HG03066 (cell line): ENCODE data around the gene PLEKHS1.
"Not testable (repeated sequence)": the region's sequence is repeated elsewhere in the genome, so short reads cannot be mapped to it uniquely, and the experiment has no call there.

ENCODE experiments used
- ATAC-seq: cut with Tn5 transposase; IDR thresholded peaks from one replicate; pipeline ENCODE4 v1.9.1; 2021; ENCODE audit warnings: low read depth; ENCODE audit not compliant: unreplicated experiment

The PLEKHS1 gene

DNA sequence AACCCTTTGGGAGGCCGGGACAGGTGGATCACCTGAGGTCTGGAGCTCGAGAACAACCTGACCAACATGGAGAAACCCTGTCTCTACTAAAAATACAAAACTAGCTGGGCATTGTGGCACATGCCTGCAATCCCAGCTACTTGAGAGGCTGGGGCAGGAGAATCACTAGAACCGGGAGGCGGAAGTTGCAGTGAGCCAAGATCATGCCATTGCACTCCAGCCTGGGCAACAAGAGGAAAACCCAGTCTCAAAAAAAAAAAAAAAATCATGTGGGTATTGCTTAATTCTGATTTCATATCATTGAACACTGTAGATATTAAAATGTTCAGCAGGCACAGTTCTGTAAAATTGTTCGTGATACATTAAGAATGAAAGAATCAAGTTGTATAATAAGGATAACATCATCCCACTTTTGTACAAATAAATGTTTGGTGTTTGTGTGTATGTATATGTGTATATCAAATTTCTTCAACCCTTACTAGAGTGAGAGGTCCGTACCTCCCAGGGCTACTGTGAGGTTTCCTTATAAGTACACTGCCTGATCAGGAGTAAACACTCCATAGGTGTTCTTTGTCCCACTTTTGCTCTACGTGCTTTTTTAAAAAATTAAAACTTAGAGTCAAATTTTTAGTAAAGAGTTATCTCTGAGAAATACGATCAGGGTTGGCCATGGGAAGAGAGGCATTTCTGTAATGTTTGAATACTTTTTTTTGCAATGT lies 31.7 kb downstream of the PLEKHS1 start:
- no peak for ATAC-seq

DNA sequence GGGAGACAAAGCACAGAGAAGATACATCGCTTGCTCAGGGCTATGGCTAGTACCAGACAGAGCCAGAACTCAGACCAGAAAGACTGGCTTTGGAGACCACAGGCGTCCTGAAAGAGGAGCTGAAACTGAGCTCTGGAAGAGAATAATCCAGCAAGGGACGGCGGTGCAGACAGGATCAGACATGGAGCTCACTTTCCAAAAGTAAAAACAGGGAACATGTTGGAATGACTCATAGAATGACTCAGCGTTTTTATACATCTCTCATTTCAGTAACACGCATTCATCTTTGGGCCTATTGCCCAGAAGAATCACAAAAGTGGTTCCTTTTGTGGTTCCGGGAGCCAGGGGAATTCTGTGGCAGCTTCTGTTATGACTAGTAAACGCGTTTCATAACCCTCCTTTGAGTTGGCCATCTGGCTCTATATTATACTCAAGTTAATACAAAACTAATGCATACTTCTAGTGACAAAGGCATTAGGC lies 37.2 kb downstream of the PLEKHS1 start:
- peak; percentile 72 for ATAC-seq

DNA sequence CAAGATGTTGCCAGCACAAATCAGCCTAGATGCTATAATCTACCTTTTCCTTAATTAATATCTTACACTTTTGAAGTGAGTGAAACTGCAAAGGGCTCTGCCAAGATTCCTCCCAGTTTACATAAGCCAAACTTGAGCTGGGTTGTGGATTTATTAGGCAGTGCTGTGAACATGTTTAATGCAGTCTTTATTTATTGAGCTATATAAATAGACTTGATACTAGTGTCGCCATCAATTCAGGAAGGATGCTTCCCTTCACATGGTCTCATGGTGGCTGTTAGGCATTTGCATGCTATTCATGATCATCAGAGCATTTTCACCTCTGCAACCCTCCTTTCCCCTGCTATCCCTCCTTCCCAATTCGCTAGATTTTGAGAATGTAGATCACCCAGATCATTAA lies 40.2 kb downstream of the PLEKHS1 start:
- no peak for ATAC-seq

DNA sequence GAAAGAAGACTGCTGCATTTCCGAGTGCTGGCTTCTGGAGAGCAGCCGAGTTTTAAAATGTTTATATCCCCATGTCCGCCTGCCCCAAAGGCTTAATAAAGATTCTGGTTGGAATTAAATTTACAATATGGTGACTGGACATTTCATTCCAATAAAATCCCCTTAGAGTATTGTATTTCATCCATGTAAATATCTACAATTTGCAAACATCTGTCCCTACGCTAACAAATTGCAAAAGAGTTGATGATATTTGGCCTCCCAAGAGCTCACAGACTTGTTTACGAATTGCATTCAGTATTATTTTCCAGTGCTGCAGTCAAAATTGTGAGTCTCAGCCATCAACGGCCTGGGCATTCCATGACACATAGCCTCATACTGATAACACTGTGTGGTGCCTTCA lies 50.1 kb downstream of the PLEKHS1 start:
- ATAC-seq, result no peak

DNA sequence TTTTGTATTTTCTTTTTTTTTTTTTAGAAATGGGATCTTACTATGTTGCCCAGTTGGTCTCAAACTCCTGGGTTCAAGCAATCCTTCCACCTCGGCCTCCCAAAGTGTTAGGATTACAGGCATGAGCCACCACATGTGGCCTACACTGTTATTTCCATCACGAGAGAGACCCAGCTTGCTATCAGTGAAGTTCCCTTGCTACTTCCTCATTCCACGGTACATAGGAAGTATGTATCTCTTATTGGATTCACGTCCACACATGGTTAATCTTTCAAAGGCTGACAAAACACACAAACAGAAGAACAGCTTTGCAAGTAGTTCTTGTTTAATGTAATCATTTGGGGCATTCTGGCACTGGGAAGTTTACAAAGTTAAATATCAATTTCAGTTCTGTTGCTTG lies 51.5 kb downstream of the PLEKHS1 start:
- ATAC-seq, result no peak

DNA sequence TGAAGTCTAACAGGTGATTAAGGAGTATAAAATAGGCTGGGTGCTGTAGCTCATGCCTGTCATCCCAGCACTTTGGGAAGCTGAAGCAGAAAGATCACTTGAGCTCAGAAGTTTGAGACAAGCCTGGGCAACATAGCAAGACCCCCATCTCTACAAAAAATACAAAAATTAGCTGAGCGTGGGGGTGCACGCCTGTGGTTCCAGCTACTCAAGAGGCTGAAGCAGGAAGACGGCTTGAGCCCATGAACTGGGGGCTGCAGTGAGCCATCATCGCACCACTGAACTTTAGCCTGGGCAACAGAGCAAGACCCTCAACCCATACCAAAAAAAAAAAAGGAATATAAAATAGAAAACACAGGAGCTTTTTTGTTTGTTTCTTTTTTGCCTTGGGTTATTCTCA lies 55.0 kb downstream of the PLEKHS1 start:
- no peak for ATAC-seq

DNA sequence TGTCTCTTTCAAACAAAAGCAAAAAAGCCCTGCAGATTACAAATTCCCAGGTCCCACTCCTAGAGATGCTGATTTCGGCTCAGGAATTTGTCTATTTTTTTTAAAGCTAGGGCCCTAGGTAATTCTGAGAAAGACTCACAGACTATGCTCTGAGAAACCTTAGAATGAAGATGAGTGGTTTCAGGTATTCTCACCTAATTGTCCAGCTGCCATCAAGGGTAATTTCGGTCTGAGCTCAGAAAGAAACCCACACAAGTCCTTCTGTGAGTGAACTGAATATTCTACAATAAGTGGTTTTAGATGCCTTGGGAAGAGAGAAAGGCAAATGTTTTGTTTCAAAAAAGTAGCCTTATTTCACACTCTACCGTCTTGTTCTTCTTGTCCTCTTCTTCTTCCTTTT lies 56.7 kb downstream of the PLEKHS1 start:
- no peak for ATAC-seq

DNA sequence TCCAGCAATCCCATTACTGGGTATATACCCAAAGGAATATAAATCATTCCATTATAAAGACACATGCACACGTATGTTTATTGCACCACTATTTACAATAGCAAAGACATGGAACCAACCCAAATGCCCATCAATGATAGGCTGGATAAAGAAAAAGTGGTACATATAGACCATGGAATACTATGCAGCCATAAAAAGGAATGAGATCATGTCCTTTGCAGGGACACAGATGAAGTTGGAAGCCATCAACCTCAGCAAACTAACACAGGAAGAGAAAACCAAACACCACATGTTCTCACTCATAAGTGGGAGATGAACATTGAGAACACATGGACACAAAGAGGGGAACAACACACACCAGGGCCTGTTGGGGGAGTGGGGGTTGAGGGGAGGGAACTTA lies 63.2 kb downstream of the PLEKHS1 start:
- not testable (repeated sequence) for ATAC-seq

DNA sequence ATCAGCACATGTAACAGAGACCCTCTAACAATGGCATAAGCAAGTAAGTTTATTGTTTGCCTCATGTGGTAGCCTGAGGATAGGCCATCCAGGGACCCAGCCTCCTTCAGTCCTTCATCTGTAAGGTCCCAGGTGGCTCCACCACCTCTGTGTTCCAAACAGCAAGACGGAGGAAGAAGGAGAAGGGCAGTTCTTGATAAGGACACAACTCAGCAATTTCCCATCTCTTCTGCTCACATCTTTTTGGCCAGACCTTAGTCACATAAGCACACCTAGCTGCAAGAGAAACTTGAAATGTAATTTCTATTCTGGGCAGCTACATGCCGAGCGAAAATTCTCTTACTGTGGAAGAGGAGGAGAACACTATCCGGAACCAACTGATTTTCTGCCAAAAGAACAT lies 68.5 kb downstream of the PLEKHS1 start:
- no peak for ATAC-seq

DNA sequence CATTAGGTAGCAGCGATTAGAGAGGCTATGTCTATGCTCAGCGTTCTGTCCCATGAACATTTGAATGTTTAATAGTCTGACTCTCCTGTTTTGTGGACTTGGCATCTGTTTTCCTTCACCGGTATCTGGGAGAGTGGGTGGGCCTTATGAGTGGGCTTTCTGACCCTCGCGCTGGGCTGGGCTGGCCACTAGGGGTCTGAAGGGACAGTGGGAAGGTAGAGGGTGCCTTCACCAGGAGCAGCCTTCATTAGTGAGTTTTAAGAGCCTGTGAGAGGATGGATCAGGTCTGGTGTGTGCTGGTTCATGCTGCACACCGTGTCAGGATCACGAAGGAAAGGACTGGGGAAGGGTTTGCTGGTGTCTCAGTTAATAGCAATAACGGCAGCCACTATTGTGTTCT lies 69.0 kb downstream of the PLEKHS1 start:
- no peak for ATAC-seq

DNA sequence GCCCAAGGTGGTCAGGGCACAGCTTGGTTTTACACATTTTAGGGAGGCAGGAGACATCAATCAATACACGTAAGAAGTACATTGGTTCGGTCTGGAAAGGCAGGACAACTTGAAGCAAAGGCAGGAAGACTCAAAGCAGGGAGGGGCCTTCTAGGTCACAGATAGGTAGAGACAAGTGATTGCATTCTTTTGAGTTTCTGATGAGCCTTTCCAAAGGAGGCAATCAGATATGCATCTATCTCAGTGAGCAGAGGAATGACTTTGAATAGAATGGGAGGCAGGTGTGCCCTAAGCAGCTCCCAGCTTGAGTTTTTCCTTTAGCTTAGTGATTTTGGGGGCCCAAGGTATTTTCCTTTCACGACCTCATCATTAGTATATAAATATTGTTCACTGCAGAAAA lies 69.8 kb downstream of the PLEKHS1 start:
- ATAC-seq, result not testable (repeated sequence)

DNA sequence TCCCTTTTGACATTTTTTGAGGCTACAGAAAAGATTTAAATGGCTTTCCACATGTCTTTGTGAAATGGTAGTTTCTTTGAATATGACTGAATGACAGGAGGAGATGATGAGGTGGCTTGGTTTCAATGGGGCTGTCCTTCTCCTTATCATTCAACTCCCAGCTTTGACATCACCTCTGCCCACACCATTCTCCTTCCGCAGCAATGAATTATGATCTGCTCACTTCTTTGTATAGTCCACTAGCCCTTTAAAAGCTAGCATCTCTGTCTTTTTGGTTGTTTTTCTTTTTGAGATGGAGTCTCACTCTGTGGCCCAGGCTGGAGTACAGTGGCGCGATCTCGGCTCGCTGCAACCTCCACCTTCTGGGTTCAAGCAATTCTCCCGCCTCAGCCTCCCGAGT lies 70.7 kb downstream of the PLEKHS1 start:
- ATAC-seq, result no peak

DNA sequence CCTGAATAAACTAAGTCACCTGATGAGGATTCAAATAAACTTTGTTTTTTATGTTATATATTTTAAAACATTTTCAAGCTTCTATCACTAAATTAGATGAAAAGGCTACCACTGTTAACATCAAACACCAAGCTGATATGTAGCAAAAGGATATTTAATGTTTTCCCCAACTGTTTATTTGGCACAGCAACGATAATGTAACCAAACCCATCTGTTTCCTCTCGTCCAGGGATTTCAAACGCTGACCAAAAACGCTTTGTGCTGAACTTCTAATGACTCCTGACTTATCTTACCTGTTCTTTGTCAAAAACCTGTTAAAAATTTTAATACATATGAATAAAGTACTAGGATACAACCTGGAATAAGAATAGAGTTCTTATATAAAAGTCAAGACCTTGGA lies 71.9 kb downstream of the PLEKHS1 start:
- ATAC-seq, result no peak

DNA sequence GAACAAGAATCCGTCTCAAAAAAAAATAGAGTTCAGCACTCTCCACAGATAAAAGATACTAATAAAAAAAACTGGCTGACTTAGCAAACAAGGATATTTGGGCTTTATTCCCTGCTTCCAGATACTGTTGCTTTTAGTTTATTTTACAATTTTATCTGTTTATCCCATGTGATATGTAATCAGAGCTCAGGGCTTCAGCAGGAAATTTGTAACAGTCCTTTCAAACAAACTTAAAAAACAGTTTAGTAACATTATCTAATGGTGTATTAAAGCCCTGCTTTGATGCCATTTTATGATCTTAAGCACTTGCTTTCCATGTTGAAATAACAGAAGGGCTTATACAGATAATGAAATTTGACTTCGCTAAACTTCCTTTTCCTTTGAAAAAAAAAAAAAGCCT lies 74.3 kb downstream of the PLEKHS1 start:
- ATAC-seq, result no peak

DNA sequence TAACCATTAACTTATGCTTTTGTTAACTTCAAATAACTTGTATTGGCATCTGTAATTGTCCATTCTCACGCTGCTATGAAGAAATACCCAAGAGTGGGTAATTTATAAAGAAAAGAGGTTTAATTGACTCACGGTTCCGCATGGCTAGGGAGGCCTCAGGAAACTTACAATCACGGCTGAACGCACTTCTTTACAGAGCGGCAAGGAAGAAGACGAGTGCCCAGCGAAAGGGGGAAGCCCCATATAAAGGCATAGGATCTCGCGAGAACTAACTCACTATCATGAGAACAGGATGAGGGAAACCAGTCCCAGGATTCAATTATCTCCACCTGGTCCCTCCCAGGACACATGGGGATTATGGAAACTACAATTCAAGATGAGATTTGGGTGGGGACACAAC lies 77.1 kb downstream of the PLEKHS1 start:
- ATAC-seq, result not testable (repeated sequence)
